GM18867 (cell line): ENCODE measurements around the gene RAD51B.
A peak's percentile ranks its signal among the peaks of the same experiment; 100 is the strongest.
"Not testable (repeated sequence)": the region's sequence is repeated elsewhere in the genome, so short reads cannot be mapped to it uniquely, and the experiment has no call there.

Source experiments
- ATAC-seq: cut with Tn5 transposase; IDR thresholded peaks from one replicate; pipeline ENCODE4 v1.9.1; 2021; ENCODE audit warnings: mild to moderate bottlenecking, moderate library complexity; ENCODE audit not compliant: unreplicated experiment

RAD51B gene

DNA sequence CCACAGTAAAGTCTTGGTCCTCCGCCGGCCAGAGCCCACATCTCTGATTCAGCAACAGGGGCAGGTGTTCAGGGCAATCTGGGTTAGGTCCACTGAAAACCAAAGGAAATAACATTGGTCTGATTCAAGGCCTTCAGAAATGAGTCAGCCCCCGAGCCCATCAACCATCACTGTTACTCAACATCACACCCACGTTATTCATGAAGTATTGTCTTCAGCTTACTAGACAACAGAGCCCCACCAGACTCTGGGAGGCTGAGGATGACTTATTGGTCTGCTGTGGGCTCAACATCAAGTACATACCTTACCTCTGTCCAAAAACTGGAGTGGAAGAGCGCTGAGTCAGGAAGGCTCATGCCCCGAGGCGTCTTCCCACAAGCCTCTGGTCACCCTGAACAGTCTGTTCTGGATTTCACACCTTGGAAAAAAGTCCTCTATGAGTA lies 875.8 kb downstream of the RAD51B start:
- peak; percentile 90 for ATAC-seq

DNA sequence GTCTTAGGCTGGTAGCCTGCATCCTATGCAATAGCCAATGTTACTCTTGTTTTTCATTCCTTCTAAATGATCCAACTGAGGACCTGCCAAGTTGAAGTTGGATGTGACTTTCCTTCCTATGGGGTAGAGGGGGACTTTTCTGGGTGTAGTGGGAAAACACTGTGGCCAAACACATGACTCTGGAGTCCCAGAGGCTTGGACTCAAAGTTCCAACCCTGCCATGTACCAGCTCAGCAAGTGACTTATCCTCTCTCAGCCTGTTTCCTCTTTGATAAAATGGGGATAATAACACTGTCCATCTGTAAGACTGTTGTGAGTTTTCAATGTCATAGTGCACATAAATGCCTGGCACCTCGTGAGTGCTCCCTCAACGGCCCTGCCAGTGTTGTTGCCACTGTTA lies 876.3 kb downstream of the RAD51B start:
- no peak for ATAC-seq

DNA sequence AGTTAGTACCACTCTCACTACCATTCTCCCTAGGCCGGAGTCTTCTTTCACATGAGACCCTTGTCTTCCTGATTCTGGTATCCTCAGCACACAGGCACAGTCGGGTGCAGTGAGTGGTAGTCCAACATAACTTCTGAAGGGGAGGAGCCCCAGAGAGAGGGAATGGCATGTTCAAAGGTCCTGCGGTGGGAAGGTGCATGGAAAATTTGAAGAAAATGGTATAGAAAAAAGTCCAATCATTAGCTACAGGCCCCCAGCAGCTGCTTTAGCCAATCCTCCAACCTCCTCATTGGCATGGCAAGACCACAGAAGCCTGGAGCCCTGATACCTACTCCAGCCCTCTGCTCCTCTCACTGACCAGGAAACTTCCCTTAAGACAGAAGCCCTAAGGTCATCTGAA lies 876.7 kb downstream of the RAD51B start:
- no peak for ATAC-seq

DNA sequence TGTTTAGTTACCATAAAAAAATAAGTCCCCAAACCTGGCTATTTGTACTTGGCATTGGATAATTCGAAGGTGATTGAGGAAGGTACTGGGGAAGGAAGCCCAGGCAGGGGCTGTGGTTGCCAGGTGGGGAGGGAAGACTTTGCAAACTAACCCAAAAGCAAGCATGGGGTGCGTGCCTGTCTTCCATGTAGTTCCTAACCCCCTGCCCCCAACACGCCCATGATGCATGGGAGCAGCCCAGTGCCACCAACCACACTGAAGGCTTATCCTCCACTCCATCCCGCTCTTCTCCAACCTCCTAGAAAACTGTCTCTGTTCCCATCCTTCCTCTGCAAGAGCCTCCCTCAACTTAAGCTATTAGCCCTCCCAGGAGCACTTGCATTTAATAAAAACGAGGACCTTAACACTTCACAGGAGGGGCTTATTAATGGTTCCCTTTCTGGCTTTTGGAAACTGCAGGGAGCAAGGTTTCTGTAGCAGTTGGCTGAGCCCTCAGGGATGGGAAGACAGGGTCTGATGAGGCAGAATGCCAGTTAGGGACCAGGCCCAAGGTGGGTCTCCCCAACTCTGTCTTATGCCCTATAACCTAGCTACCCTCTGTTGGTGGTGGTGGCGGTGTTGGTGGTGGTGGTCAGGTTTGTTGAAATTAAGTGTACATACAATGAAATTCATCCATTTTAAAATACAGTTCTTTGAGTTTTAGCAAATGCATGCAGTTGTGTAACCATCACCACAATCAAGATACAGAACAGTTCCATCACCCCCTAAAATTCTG lies 877.3 kb downstream of the RAD51B start:
- ATAC-seq, result no peak

DNA sequence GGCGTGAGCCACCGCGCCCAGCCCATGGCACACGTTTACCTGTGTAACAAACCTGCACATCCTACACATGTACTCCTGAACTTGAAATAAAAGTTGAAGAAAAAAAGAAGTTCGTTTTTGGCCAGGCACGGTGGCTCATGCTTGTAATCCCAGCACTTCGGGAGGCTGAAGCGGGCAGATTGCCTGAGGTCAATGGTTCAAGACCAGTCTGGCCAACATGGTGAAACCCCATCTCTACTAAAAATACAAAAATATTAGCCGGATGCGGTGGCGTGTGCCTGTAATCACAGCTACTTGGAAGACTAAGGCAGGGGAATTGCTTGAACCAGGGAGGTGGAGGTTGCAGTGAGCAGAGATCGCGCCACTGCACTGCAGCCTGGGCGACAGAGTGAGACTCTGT lies 879.2 kb downstream of the RAD51B start:
- not testable (repeated sequence) for ATAC-seq

DNA sequence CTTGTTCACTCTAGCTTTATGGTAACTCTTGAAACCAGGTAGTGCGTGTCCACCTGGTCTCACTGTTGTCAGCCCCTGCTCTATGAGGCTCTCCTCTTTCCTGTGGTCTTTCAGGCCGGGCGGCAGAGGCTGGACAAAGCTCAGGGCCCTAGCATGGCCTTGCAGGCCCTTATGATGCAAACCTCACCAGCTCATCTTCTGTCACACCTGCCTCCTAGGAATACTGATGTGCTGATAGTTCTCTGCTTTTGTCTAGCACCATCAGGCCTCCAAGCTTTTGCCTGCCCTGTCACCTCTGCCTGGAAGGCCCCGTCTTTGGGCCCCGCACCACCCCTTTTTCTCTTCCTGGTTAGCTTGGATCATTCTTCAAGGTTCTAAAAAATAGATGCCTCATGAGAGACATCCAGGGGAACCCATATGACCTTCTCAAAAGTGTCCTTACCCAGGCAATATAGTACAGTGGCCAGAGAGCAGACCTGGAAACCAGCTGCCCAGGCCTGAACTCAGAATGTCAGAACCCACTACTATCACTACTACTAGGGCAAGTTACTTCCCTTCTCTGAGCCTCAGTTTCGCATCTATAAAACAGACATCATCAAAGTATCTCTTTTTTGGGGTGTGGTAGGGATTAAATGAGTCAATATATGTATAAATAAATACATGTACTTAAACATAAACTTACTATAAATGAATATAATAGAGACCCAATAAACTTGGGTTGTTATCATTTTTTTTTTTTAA lies 881.6 kb downstream of the RAD51B start:
- ATAC-seq, result no peak

DNA sequence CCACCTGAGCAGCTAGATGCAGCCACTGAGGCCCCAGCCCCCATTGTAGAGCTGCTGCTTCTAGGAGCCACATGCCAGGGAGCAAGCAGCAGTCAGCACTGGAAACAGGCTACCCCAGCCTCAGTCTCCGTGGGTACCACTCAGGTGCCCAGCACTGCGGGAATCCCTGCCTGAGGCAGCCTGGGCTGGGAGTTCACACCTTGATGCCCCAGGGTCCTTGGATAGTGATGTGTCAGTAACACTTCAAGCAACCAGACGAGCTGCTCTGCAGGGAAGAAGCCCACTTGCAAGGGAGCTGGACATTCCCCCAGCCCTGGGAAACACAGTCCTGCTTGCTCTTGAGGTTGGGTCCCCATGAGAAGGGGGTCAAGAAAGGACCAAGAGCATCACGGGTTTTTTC lies 882.6 kb downstream of the RAD51B start:
- ATAC-seq, result no peak

DNA sequence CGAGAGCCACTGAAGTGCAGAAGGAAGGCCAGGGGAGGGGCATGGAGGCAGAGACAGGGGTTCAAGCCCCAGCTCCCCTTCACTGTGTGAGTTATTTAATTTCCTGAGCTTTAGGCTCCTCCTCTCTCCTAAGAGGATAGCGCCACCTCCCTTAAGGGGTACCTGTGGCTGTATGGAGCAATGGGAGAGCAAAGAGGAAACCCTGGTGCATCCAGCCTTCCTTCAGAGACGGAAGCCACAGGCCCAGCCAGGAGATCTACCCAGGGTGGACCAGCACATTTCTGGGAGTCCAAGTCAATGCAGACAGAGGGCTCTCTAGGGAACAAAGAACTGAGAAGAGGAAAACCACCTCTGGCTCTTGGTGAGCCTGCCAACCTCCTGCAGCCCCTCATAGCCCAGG lies 883.0 kb downstream of the RAD51B start:
- no peak for ATAC-seq

DNA sequence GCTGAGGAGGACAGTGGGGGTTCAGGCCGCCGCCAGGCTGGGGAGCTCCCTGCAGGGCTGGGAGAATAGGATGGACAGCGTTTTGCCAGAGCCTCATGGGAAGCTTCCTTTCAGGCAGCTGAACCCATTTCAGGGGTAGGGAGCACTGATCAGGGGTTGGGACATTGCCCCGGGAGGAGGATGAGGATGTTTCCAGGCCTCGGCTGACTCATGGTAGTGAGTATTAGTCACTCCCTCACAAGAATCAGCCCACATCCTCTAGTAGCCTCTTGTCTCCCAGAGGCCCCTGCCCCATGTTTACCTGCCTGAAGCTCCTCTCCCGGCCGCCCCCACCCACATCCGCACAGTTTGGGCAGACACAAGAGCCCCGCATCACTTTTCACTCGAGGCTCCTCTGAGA lies 883.5 kb downstream of the RAD51B start:
- ATAC-seq, result no peak

DNA sequence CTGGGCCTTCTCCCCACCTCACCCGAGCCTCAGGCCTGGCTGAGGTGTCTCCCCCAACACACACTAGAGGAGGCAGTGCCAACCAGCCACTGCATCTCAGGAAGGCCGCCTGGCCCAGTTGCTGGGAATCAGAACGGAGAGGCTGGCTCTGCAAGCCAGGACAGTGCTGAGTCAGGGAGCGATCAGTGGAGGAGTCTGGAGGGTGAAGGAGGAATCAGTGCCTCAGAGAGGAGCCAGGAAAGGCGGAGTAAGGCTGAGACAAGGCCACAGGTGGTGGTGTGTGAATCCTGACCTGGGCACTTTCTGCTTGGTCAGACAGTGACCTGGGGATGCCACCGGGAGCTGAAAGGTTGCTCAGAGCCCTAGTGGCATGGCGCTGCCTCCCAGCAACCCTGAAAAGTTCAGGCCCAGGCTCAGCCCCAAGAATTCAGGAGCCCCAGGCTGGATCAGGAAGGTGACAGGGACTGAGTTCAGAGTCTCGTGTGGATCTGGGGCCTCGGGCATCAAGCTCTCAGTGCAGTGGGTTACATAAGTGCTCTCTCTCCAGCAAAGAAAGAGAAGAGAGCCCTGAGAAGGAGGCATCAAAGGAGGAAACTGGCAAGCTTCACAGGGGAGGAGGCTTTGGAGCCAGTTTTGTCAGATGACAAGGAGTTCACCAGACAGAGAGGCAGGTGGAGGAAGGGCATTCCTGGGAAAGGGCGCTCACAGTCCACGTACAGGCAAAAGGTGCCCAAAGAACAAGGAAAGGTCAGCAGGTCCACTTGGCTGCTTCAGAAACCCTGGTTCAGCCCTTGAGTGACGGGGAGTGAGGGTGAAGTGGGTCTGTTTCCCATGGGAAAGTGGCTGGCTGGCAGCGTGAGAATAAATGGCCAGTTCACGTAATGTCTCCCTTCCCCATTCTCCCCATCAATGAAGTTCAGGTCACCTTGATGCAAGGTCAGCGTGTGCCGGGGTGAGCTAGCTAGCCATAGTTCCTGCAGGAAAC lies 885.4 kb downstream of the RAD51B start:
- ATAC-seq, result no peak

DNA sequence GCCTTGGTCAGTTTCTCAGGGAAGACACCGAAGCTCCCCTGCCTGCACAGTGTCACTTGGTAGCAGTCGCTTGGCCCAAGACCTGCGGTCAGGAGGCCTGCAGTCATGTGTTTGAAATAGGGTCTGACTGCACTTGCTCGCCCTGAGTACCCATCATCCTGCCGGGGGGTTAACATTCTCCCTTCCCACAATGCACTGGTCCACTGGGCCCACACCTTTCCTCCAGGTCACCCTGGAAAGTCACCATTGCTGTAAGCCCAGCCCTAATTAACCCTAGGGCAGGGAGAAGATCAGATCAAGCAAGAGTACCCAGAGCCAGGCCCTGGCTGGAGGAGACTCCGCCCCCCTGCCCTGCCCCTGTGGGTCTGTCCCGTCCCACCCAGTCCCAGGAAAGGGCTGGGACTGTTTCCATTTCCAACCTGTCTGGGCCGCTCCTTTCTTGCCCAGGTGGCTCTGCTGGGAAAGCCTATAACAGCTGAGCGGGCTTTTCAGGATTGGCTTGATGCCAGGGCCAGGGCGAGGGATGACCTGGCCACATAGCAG lies 886.2 kb downstream of the RAD51B start:
- no peak for ATAC-seq

DNA sequence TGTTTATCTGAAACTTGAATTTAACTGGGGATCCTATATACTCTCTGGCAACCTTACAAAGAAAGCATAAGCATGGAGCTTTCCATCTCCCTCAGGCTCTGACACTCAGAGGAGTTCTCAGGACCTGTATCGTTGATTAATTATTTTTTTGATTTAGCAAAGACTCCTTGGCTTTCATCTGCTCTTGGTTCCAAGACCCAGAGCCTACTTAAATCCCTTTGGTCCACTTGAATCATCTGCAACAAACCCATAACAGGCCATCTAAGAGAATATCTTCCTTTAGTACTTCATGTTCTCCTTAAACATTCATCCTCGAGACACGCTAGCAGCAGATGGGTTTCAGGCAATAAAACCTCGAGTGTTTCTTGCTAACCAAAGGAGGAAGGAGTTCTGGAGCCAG lies 887.9 kb downstream of the RAD51B start:
- no peak for ATAC-seq

DNA sequence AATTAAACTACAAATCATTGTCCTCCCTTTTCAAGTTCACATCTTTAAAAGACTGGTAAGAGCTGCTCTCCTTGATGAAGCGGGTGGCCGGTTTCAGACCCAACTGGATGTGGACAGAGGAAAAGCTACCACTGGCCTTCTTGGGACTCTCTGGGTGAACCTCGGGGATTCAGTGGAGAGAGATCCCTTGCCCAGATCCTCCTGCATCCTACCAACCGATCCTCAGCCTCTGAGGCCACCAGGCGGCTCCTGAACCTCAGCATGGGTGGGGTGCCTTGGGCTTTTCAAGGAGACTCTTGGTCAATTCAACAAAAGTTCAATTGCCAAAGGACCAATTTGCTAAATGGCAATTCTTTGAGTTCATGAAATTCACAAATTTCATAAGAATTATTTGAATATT lies 888.8 kb downstream of the RAD51B start:
- no peak for ATAC-seq

DNA sequence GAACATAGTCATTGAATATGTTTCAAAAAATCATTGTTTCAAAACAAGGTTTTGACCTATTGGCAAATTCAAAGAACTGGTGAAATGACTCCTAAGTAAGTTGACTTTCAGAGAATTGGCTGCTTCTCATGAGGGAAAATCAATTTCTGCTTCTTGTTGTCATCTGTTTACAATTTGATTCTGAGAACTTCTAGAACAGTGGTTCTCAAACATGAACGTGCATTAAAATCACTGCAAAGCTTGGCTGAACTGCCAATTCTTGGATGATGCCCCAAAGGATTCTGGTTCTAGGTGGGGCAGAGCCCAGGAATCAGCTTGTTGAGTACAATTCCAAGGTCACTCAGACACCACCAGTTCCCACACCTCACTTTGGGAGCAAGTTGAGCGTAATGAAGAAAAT lies 889.4 kb downstream of the RAD51B start:
- ATAC-seq, result no peak

DNA sequence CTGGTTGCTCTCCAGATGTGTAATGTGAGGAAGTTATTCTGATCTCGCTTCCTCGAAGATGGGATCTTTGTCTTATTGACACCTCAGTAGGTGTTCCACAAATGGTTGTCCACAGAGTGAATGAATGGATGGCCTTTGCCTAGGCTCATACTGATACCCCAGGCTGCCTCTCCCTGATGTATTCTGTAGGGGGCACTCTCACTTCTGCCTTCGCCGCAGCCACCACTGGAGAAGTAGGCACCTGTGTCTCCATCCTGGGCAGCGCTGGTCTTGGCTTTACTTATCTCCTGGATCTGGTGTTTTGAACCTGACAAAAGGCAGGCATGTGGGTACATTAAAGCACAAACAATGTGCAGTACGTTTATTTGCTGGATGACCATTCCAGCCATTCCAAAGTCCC lies 891.2 kb downstream of the RAD51B start:
- ATAC-seq, result no peak

DNA sequence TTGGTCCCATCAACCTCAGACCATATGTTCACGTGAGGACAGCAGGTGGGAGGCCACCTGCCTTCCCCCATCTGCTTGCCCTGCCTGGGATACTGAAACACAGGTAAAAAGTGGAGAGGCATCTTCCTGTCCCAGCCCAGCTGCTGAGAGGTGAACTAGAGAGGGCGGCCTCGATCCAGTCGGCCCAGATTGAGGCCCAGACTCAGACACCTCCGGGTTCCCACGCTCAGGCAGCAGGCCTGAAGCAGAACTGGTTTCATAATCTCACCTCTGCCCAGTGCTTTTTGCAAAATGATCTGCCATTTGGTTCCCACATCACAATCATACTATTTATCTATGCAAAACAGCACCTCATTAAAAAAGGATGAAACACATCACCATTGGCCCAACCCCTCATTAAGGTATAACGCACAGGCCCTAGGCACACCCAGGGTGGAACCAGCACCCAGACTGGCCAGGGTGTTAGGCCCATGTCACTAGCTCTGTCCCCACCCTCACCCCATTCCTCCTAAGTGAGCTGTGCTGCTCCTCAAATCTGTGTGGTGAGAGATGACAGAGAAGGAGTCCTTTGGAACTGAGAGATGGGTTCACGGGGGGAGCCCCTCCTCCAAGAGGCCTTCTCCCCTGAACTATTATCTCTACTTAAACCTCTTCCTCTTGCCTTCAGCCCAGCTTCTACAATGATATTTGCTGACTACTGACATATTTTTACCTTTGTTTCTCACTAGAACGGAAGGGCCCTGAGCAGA lies 892.2 kb downstream of the RAD51B start:
- no peak for ATAC-seq

DNA sequence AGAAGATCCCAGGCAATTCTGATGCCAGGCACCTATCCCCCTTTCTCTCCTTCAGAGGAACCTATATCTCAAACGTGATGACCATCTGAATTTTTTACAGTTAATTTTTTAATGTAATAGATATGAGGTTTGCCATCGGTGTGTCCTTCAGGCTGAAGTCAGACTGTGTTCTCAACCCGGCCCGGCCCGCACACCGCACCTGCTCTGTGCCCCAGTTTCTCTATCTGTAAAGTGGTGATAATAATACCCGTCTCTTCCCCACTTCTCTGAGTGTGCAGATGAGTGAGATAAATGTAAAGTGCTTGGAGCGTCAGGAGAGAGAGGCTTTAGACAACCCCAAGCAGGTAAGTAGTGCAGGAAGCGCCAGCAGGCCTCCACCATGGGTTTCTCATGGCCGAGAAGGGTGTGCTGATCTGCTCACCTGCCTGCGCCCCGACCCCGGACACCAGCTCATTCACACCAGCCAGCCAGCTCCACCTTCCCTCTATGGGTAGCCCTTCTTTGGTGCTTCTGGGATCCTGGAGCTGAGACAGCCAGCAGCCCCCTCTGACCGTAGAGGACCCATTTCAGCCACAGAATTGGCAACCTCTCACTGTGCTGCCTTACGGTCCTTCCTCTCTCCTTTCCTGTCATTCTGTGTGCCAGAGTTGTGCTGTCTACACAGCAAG lies 893.3 kb downstream of the RAD51B start:
- ATAC-seq, result no peak

DNA sequence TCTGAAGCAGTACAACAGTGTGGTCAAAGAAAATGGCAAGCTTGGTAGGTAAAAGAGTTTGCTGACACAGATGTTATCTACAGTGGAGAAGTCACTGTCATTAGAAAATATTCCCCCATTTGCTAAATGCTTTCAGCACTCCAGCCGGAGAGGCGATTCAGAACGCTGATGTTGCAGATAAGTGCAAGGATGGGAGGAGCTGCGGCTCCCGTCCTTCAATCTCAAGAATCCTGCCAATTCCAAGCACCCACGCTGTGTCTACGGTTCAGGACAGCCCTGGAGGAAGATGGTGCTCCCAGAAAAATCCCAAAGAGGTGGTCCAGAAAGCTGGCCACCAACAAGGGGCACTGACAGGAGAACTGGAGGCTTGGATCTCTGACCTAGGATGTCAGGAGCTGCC lies 894.2 kb downstream of the RAD51B start:
- ATAC-seq, result no peak

DNA sequence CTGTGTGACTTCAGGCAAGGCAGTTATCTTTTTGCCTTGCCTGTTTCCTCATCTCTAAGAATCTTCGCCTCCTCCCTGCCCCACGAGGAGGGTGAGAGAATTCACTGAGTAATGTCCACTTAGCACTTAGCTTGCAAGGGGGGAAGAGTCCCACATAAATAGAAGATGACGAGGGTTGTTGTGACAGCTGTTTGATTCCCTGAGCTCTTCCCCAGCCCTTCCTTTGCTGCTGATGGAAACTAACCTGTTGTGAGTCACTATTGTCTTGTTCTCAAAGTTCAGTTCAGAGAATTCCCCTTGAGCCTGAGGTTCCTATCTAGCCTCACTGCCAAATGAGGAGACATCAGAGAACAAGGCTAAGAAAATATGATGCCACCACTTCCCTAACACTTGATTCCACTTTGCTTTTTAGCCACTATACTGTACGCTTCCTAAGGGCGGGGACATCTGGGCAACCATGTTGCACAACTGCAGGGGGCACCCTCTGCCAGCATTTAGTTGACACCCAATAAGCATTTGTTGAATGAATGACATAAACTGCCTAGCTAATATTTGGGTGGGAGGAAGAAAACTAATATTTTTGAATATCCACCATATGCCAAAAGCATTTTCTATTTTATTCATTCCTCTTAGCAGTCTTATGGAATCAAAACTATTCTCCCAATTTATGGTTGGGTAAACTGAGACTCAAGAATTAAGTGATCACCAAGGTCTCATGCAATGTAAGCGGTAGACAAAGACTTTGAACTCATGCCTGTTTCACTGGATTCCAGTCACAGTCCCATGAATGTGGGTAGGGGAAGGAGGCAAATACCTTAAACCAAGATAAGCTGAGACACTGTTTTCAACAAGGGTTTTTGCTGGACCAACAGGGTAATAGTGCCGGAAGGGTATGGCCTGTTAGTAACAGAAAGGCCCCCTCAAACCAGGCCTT lies 895.7 kb downstream of the RAD51B start:
- ATAC-seq, result no peak
